A673 (cell line): ENCODE data around the gene RFX5.

ENCODE experiments used
- CTCF ChIP-seq: fragments of 300-800, 200-600 bp; sonication (generic); conservative IDR thresholded peaks from 2 replicates; pipeline ENCODE4 v1.5.1; 2017; ENCODE audit warnings: low read depth, mild to moderate bottlenecking, antibody characterized with exemption, low read length, moderate library complexity, mixed read lengths
- EZH2 ChIP-seq: fragments of 200-600 bp; sonication (generic); IDR thresholded peaks from 2 replicates; pipeline ENCODE4 v1.6.1; 2017; ENCODE audit warnings: borderline replicate concordance, low read depth, mild to moderate bottlenecking, mixed read lengths, antibody characterized with exemption, low read length; ENCODE audit not compliant: poor library complexity, severe bottlenecking

GRCh38 chr1:151292207-151293030, 54.6 kb downstream of the RFX5 start:
- TF ChIP-seq CTCF, result no peak
- TF ChIP-seq EZH2, result no peak
